Measurements from ENCODE around the gene TRMT2A. TPM values are rescaled to one million over a fixed set of nuclear protein-coding genes. Genes with fewer than 3 reads are reported as not detected.

The TRMT2A gene
- total RNA-seq, 2 experiments from 2014 or later, result 79.3 to 84.2 TPM

DNA sequence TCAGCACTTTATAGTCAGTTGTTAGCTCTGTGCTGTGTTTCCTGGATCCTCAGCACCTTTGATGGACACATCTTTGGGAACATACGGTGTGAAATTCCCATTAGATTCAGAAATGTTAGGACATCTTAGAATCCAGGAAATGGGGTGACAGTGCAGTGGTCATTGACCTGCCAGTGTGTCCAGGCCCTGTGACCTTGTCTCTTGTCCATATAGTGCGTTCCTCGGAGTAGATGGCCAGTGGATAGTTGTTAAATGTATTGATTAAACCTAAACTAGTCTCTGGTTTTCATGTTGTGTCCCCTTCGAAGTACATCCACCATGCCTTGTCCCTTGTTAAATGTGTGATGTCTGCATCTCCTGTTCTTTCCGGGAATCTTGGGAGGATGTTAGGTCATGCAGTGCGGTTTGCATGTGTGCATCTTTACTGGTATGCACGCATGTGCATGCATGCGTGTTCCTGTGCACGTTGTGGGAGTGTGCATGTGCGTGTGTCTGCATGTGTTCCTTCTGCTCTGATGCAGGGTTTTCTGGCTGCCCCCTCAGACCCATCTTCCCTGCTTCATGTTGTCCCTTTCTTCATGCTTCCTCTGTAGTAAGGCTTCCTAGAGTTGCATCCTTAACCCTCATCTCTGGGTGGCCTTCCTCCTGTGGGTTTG is 33.0 kb downstream of the TRMT2A start:
- DNase-seq, result no peak
- H3K36me3 ChIP-seq (ENCODE audit: insufficient read depth, low read length), result peaks cover 40% of the 10 kb centered on the region
- no peaks in the 10 kb centered on the region for H3K27me3 Mint-ChIP-seq
- TF ChIP-seq, protein P1, sequence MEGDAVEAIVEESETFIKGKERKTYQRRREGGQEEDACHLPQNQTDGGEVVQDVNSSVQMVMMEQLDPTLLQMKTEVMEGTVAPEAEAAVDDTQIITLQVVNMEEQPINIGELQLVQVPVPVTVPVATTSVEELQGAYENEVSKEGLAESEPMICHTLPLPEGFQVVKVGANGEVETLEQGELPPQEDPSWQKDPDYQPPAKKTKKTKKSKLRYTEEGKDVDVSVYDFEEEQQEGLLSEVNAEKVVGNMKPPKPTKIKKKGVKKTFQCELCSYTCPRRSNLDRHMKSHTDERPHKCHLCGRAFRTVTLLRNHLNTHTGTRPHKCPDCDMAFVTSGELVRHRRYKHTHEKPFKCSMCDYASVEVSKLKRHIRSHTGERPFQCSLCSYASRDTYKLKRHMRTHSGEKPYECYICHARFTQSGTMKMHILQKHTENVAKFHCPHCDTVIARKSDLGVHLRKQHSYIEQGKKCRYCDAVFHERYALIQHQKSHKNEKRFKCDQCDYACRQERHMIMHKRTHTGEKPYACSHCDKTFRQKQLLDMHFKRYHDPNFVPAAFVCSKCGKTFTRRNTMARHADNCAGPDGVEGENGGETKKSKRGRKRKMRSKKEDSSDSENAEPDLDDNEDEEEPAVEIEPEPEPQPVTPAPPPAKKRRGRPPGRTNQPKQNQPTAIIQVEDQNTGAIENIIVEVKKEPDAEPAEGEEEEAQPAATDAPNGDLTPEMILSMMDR (IDR thresholded peaks at IDR 0.05), result no peak
- no peak overlapping the region for H3K27ac ChIP-seq (ENCODE audit: low read depth in 1 of 2, low read length in 2 of 2)
- ChIA-PET POLR2A (no interaction called here), CTCF (no interaction called here)
- peak overlapping the region; percentile 82 for H3K4me3 Mint-ChIP-seq
- peaks cover 44% of the 10 kb centered on the region for H3K4me1 Mint-ChIP-seq (ENCODE audit: low read depth)
- H3K27ac Mint-ChIP-seq, result peak overlapping the region; percentile 76
- H3K4me3 ChIP-seq (ENCODE audit: low read length), result no peak overlapping the region
- H3K4me1 ChIP-seq (ENCODE audit: insufficient read depth, low read length), result peaks cover 46% of the 10 kb centered on the region
- peaks cover 36% of the 10 kb centered on the region for H3K36me3 Mint-ChIP-seq (ENCODE audit: low read depth)
- no peaks in the 10 kb centered on the region for H3K9me3 Mint-ChIP-seq
- intact Hi-C loops (cut with DNase I, micrococcal nuclease), result no loop called here
- H3K27me3 ChIP-seq (ENCODE audit: control insufficient read depth in 1 of 2, insufficient read depth in 2 of 2, low read length in 2 of 2), result no peaks in the 10 kb centered on the region
- H3K9me3 ChIP-seq (ENCODE audit: control insufficient read depth in 1 of 2, insufficient read depth in 1 of 2, low read length in 2 of 2), result no peaks in the 10 kb centered on the region
- ATAC-seq (ENCODE audit: poor library complexity), result no peak

DNA sequence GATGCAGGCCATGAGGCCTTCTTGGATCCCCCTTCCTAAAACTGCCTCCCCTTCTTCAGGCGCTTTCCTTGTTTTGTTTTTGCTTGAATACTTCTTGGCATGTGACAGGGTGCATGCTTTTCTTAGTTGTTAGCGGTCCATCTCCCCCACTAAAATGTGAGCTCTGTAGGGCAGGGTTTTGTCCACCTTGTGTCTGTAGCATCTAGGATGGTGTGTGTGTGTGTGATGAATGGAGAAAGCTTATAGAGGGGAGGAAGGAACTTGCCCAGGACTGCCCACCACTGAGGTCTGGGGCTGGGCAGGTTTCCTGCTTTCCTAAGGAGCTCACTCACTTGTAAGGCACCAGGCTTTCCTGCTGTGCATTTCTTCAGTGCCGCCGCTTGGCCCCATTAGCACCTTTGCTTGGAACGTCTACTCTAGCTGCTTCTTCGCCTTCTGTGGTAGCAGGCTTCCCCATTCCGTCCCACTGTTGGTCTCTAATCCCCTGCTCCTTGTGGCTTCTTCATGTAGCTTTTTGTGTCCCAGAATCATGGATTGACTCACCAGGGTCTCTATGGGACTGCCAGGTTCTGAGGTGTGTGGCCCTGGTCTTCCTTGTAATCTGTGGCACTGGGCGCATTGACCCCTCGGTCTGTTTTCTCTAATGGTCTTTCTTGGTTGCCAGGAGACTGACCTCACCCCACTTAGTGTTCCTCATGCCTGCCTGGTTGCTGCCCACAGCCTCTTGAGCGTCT is 33.7 kb downstream of the TRMT2A start:
- H3K27me3 Mint-ChIP-seq, result no peaks in the 10 kb centered on the region
- Histone ChIP-seq H3K4me3 (ENCODE audit: low read length) (no peak overlapping the region), H3K36me3 (ENCODE audit: insufficient read depth, low read length) (peaks cover 33% of the 10 kb centered on the region), H3K4me1 (ENCODE audit: insufficient read depth, low read length) (peaks cover 48% of the 10 kb centered on the region), H3K27ac (ENCODE audit: low read depth in 1 of 2, low read length in 2 of 2) (no peak overlapping the region), H3K9me3 (ENCODE audit: control insufficient read depth in 1 of 2, insufficient read depth in 1 of 2, low read length in 2 of 2) (no peaks in the 10 kb centered on the region), H3K27me3 (ENCODE audit: control insufficient read depth in 1 of 2, insufficient read depth in 2 of 2, low read length in 2 of 2) (no peaks in the 10 kb centered on the region)
- ChIA-PET POLR2A (interaction anchor here (0.7 kb wide), 1 partner anchor 34 kb away, joined by 3 read pairs; the partner anchor contains the start of gene TRMT2A), CTCF (no interaction called here)
- intact Hi-C loops (cut with DNase I, micrococcal nuclease), result no loop called here
- ATAC-seq (ENCODE audit: poor library complexity) (no peak), DNase-seq (no peak)
- H3K4me1 Mint-ChIP-seq (ENCODE audit: low read depth), result peaks cover 44% of the 10 kb centered on the region
- TF ChIP-seq, protein P1 (IDR thresholded peaks at IDR 0.05), result no peak
- H3K9me3 Mint-ChIP-seq, result no peaks in the 10 kb centered on the region
- H3K4me3 Mint-ChIP-seq, result peak overlapping the region; percentile 82
- peak overlapping the region; percentile 76 for H3K27ac Mint-ChIP-seq
- peaks cover 29% of the 10 kb centered on the region for H3K36me3 Mint-ChIP-seq (ENCODE audit: low read depth)

DNA sequence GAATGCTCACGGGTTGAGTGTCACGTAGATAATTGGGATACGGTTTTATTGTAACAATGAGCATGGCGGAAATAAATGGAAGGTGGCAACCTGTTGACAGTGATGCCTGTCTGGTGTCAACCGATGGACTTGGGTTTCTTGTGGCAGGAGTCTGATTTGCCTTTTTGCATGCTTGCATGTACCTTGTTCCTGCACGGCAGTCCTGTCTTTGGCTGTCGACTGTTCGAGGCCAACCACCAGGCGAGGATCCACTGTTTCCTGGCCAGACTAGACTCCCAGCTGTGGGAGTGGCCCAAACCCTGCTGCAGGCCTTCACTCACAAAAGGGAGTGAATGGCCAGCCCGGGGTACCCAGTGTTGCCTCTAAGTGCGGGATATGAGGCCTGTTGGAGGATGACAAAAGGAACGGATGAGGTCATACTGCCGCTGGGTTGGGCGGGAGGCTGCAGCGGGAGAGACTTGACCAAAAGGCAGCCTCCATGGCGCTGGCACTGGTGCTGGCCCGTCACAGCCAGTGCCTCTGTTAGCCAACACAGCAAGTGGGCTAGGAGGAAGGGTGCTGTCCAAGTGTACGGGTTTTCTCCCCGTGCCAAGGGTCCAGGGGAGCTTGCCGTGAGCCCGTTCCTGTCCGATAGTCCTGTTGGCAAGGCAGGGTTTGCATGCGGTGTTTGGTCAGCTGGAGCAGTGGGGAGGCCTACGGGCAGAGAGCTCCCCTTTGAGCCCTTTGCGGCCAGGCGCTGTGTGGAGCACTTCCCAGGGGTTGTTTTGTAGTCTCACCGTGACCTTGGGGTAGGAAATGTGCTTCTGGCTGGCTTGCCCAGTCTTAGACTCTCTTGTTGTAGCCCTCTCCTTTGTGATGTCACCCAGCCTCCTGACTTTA is 36.0 kb downstream of the TRMT2A start:
- H3K27me3 ChIP-seq (ENCODE audit: control insufficient read depth in 1 of 2, insufficient read depth in 2 of 2, low read length in 2 of 2), result no peaks in the 10 kb centered on the region
- intact Hi-C loops (cut with DNase I, micrococcal nuclease), result loop anchor here (1.0 to 2.0 kb wide), 4 partner anchors 36 to 65 kb away; partner anchors contain the start of genes ARVCF (in 1 of the 2), TANGO2 (in 1 of the 2) and TRMT2A (in 1 of the 2)
- peak overlapping the region; percentile 84 for H3K4me3 Mint-ChIP-seq
- ChIA-PET POLR2A (interaction anchor here (1.0 kb wide), 1 partner anchor 36 kb away, joined by 3 read pairs; the partner anchor contains the start of gene TRMT2A), CTCF (no interaction called here)
- TF ChIP-seq, protein P1 (IDR thresholded peaks at IDR 0.05), result no peak
- ATAC-seq (ENCODE audit: poor library complexity) (peak; percentile 1), DNase-seq (peak in 2 of 14 experiments; percentile 4 to 11)
- peak overlapping the region; percentile 76 for H3K4me3 ChIP-seq (ENCODE audit: low read length)
- peaks cover 9% of the 10 kb centered on the region for H3K36me3 Mint-ChIP-seq (ENCODE audit: low read depth)
- no peaks in the 10 kb centered on the region for H3K27me3 Mint-ChIP-seq
- H3K9me3 Mint-ChIP-seq, result no peaks in the 10 kb centered on the region
- peaks cover 48% of the 10 kb centered on the region for H3K4me1 ChIP-seq (ENCODE audit: insufficient read depth, low read length)
- peaks cover 10% of the 10 kb centered on the region for H3K36me3 ChIP-seq (ENCODE audit: insufficient read depth, low read length)
- peak overlapping the region; percentile 74 for H3K27ac Mint-ChIP-seq
- H3K27ac ChIP-seq (ENCODE audit: low read depth in 1 of 2, low read length in 2 of 2), result peak overlapping the region; percentile 52 to 53
- H3K4me1 Mint-ChIP-seq (ENCODE audit: low read depth), result peaks cover 44% of the 10 kb centered on the region
- H3K9me3 ChIP-seq (ENCODE audit: control insufficient read depth in 1 of 2, insufficient read depth in 1 of 2, low read length in 2 of 2), result no peaks in the 10 kb centered on the region

All from CD4-positive, alpha-beta T cell (primary cell).